ENCODE measurements around the gene TMEM120B.
"Not testable (repeated sequence)": the region's sequence is repeated elsewhere in the genome, so short reads cannot be mapped to it uniquely, and the experiment has no call there.

The TMEM120B gene

GRCh38 chr12:121712461-121713256, at the start of gene TMEM120B:
TSS of gene TMEM120B (plus strand) at chr12:121712752. CDS start at chr12:121712896, 144 bp downstream.
- peak; percentile 63 to 72 for DNase-seq (ENCODE audit: low read depth in 2 of 2, low spot score in 1 of 2)

GRCh38 chr12:121663610-121663929, 49.0 kb upstream of the TMEM120B start:
- DNase-seq (ENCODE audit: low read depth in 2 of 2, low spot score in 1 of 2): no peak

- DNase-seq (ENCODE audit: low read depth in 2 of 2, low spot score in 1 of 2): not testable (repeated sequence)
These were observed 45.7 kb upstream of the TMEM120B start for GRCh38 chr12:121666829-121667228.

- DNase-seq (ENCODE audit: low read depth in 2 of 2, low spot score in 1 of 2): peak in 1 of 2 donors; percentile 37
These were observed 43.6 kb upstream of the TMEM120B start for GRCh38 chr12:121668750-121669520.

- DNase-seq (ENCODE audit: low read depth in 2 of 2, low spot score in 1 of 2): no peak
These were observed 43.0 kb upstream of the TMEM120B start, which contains the start of gene MORN3 for GRCh38 chr12:121669521-121669900. TSS of gene MORN3 (minus strand) at chr12:121669654. CDS start at chr12:121669483, 171 bp downstream.

- DNase-seq (ENCODE audit: low read depth in 2 of 2, low spot score in 1 of 2): no peak
These were observed 39.5 kb upstream of the TMEM120B start for GRCh38 chr12:121673013-121673511.

GRCh38 chr12:121676190-121676589, 36.4 kb upstream of the TMEM120B start:
- DNase-seq (ENCODE audit: low read depth in 2 of 2, low spot score in 1 of 2): no peak

- DNase-seq (ENCODE audit: low read depth in 2 of 2, low spot score in 1 of 2): no peak
These were observed 34.2 kb upstream of the TMEM120B start for GRCh38 chr12:121678305-121678704.

- no peak for DNase-seq (ENCODE audit: low read depth in 2 of 2, low spot score in 1 of 2)
These were observed 33.7 kb upstream of the TMEM120B start for GRCh38 chr12:121678716-121679300.

GRCh38 chr12:121679661-121680197, 32.8 kb upstream of the TMEM120B start:
- DNase-seq (ENCODE audit: low read depth in 2 of 2, low spot score in 1 of 2): not testable (repeated sequence)

- DNase-seq (ENCODE audit: low read depth in 2 of 2, low spot score in 1 of 2): no peak
These were observed 23.6 kb upstream of the TMEM120B start for GRCh38 chr12:121688966-121689365.

GRCh38 chr12:121689430-121689829, 23.1 kb upstream of the TMEM120B start:
- DNase-seq (ENCODE audit: low read depth in 2 of 2, low spot score in 1 of 2): no peak

GRCh38 chr12:121692744-121693143, 19.8 kb upstream of the TMEM120B start:
- DNase-seq (ENCODE audit: low read depth in 2 of 2, low spot score in 1 of 2): not testable (repeated sequence)

- no peak for DNase-seq (ENCODE audit: low read depth in 2 of 2, low spot score in 1 of 2)
These were observed 19.3 kb upstream of the TMEM120B start for GRCh38 chr12:121693155-121693687.

- no peak for DNase-seq (ENCODE audit: low read depth in 2 of 2, low spot score in 1 of 2)
These were observed 15.4 kb upstream of the TMEM120B start for GRCh38 chr12:121697093-121697698.

GRCh38 chr12:121697861-121698260, 14.7 kb upstream of the TMEM120B start:
- not testable (repeated sequence) for DNase-seq (ENCODE audit: low read depth in 2 of 2, low spot score in 1 of 2)

GRCh38 chr12:121701667-121702277, 10.8 kb upstream of the TMEM120B start:
- DNase-seq (ENCODE audit: low read depth in 2 of 2, low spot score in 1 of 2): no peak

GRCh38 chr12:121702944-121703343, 9.6 kb upstream of the TMEM120B start:
- no peak for DNase-seq (ENCODE audit: low read depth in 2 of 2, low spot score in 1 of 2)

- DNase-seq (ENCODE audit: low read depth in 2 of 2, low spot score in 1 of 2): no peak
These were observed 7.0 kb upstream of the TMEM120B start for GRCh38 chr12:121705514-121705913.
